HG03520 (cell line): ENCODE results near the gene TBXAS1.

Experiments used
- ATAC-seq: cut with Tn5 transposase; IDR thresholded peaks from one replicate; pipeline ENCODE4 v1.9.1; 2021; ENCODE audit warnings: mild to moderate bottlenecking, moderate library complexity; ENCODE audit not compliant: unreplicated experiment

TBXAS1 gene

GRCh38 chr7:139995017-139995915, 166.2 kb downstream of the TBXAS1 start:
- no peak for ATAC-seq

- no peak for ATAC-seq
Measured at GRCh38 chr7:139998572-139998971, 169.5 kb downstream of the TBXAS1 start.

- ATAC-seq: no peak
Measured at GRCh38 chr7:139999516-139999915, 170.5 kb downstream of the TBXAS1 start.

GRCh38 chr7:140000666-140001268, 171.7 kb downstream of the TBXAS1 start:
- ATAC-seq: no peak

GRCh38 chr7:140003913-140004382, 174.9 kb downstream of the TBXAS1 start:
- no peak for ATAC-seq

- no peak for ATAC-seq
Measured at GRCh38 chr7:140004672-140005071, 175.6 kb downstream of the TBXAS1 start.

- no peak for ATAC-seq
Measured at GRCh38 chr7:140005341-140005740, 176.3 kb downstream of the TBXAS1 start.

- no peak for ATAC-seq
Measured at GRCh38 chr7:140005754-140006503, 176.9 kb downstream of the TBXAS1 start.

- no peak for ATAC-seq
Measured at GRCh38 chr7:140006600-140006999, 177.5 kb downstream of the TBXAS1 start.

- ATAC-seq: no peak
Measured at GRCh38 chr7:140007051-140007690, 178.1 kb downstream of the TBXAS1 start.

- ATAC-seq: no peak
Measured at GRCh38 chr7:140008755-140009610, 179.9 kb downstream of the TBXAS1 start.

- ATAC-seq: no peak
Measured at GRCh38 chr7:140009735-140010134, 180.7 kb downstream of the TBXAS1 start.

GRCh38 chr7:140010194-140010895, 181.3 kb downstream of the TBXAS1 start:
- no peak for ATAC-seq

GRCh38 chr7:140013676-140014075, 184.6 kb downstream of the TBXAS1 start:
- no peak for ATAC-seq

- ATAC-seq: no peak
Measured at GRCh38 chr7:140014123-140014522, 185.1 kb downstream of the TBXAS1 start.

- no peak for ATAC-seq
Measured at GRCh38 chr7:140015471-140015970, 186.5 kb downstream of the TBXAS1 start.

GRCh38 chr7:140016540-140016939, 187.5 kb downstream of the TBXAS1 start:
- ATAC-seq: no peak

- no peak for ATAC-seq
Measured at GRCh38 chr7:140017034-140017433, 188.0 kb downstream of the TBXAS1 start.

- no peak for ATAC-seq
Measured at GRCh38 chr7:140017543-140017942, 188.5 kb downstream of the TBXAS1 start.
